OCI-M1 (cell line): ENCODE results near the gene MOB2.

Experiments
- DNase-seq: peaks from one replicate; lab custom pipeline; 2025; lab: John Stamatoyannopoulos, UW

The MOB2 gene

GRCh38 chr11:1456176-1456575 lies 30.4 kb downstream of the MOB2 start:
- no peak for DNase-seq

GRCh38 chr11:1455763-1456060 lies 30.9 kb downstream of the MOB2 start:
- no peak for DNase-seq

- no peak for DNase-seq
Observed at GRCh38 chr11:1455032-1455762, 31.4 kb downstream of the MOB2 start.

- no peak for DNase-seq
Observed at GRCh38 chr11:1454576-1454975, 32.0 kb downstream of the MOB2 start.

- no peak for DNase-seq
Observed at GRCh38 chr11:1453611-1454034, 33.0 kb downstream of the MOB2 start.

- DNase-seq, result no peak
Observed at GRCh38 chr11:1452744-1453143, 33.8 kb downstream of the MOB2 start.

- no peak for DNase-seq
Observed at GRCh38 chr11:1451781-1452470, 34.7 kb downstream of the MOB2 start.

- peak; percentile 9 for DNase-seq
Observed at GRCh38 chr11:1450949-1451710, 35.4 kb downstream of the MOB2 start.

- DNase-seq, result no peak
Observed at GRCh38 chr11:1450344-1450875, 36.2 kb downstream of the MOB2 start.

- no peak for DNase-seq
Observed at GRCh38 chr11:1449490-1450243, 36.9 kb downstream of the MOB2 start.

- DNase-seq, result no peak
Observed at GRCh38 chr11:1448882-1449281, 37.7 kb downstream of the MOB2 start.

GRCh38 chr11:1447845-1448825 lies 38.4 kb downstream of the MOB2 start:
- DNase-seq, result peak; percentile 10

- no peak for DNase-seq
Observed at GRCh38 chr11:1446623-1447022, 40.0 kb downstream of the MOB2 start.

- DNase-seq, result no peak
Observed at GRCh38 chr11:1445741-1446445, 40.7 kb downstream of the MOB2 start.

- no peak for DNase-seq
Observed at GRCh38 chr11:1444823-1445422, 41.7 kb downstream of the MOB2 start.

- no peak for DNase-seq
Observed at GRCh38 chr11:1444321-1444720, 42.3 kb downstream of the MOB2 start.

GRCh38 chr11:1443737-1444136 lies 42.8 kb downstream of the MOB2 start:
- no peak for DNase-seq

- DNase-seq, result no peak
Observed at GRCh38 chr11:1442807-1443366, 43.7 kb downstream of the MOB2 start.

- no peak for DNase-seq
Observed at GRCh38 chr11:1442163-1442562, 44.4 kb downstream of the MOB2 start.
